ENCODE data around the gene IMPA2. TPM values are rescaled to one million over a fixed set of nuclear protein-coding genes. Genes with fewer than 3 reads are reported as not detected.

The IMPA2 gene
- total and polyA plus RNA-seq, 2 experiments from 2014 or later: 8.1 to 13.0 TPM

DNA sequence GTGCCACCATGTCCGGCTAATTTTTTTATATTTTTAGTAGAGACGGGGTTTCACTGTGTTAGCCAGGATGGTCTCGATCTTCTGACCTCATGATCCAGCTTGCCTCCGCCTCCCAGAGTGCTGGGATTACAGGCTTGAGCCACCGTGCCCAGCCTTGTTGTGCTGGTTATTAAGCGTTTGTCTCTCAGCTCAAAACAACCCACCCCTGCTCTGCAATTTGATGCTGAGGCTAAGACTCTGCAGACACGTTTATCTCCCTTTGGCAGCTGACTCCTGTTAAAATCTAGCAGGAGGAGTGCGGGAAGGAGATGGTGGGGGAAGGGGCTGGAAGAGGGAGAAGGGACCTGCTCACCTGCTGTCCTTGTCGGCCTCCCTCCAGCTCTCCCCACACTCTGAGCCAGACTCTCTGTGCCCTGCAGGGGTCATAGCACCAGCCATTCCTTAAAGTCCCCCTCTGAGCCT lies 29.9 kb upstream of the IMPA2 start:
- Histone ChIP-seq H3F3A (ENCODE audit: insufficient read depth) (peaks cover 36% of the 10 kb centered on the region), H3K27ac (no peak overlapping the region), H3K4me3 (no peak overlapping the region), H3K9ac (no peak overlapping the region), H3K36me3 (ENCODE audit: low read depth) (no peaks in the 10 kb centered on the region), H4K20me1 (ENCODE audit: insufficient read depth) (no peaks in the 10 kb centered on the region), H3K9me3 (ENCODE audit: low read depth) (no peaks in the 10 kb centered on the region), H3K79me2 (ENCODE audit: insufficient read depth) (no peaks in the 10 kb centered on the region), H2AFZ (no peak overlapping the region), H3K4me2 (ENCODE audit: unreplicated experiment) (no peak overlapping the region), H3K4me1 (ENCODE audit: insufficient read depth) (peaks cover 48% of the 10 kb centered on the region), H3K27me3 (replicated peaks; ENCODE audit: insufficient read depth) (no peaks in the 10 kb centered on the region), H3K9me2 (ENCODE audit: insufficient read depth) (no peaks in the 10 kb centered on the region)
- 64 to 68% methylated on average over 9 of the region's 9 CpGs for WGBS, 2 experiments (ENCODE audit: low coverage in 1 of 2, low lambda C conversion rate in 2 of 2, missing lambda C conversion rate in 2 of 2)
- TF ChIP-seq EZH2 (IDR thresholded peaks at IDR 0.05; ENCODE audit: insufficient read depth, poor library complexity, severe bottlenecking) (no peak), EZH2phosphoT487 (IDR thresholded peaks at IDR 0.05; ENCODE audit: insufficient read depth, low read depth) (no peak)
- in situ Hi-C loops (cut with MboI): no loop called here
- no peak for DNase-seq

DNA sequence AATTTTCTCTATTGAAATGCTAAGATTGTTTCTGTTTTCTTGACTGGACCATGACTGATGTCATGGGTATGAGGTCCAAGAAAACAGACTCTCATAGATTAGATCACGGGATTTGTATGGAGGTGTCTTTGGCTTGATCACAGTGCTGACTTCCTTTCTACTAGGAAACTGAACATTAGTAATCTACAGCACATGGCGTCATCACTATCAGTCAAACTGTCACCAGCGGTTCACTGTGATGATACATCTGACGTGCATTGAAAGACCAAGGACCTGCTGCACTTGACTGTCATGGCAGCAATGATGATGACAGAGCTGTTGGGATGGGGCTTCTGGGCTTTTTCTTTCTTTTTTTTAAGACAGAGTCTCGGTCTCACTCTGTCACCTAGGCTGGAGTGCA lies 28.2 kb upstream of the IMPA2 start:
- no peak overlapping the region for H3K27ac ChIP-seq
- H3K9me2 ChIP-seq (ENCODE audit: insufficient read depth): no peaks in the 10 kb centered on the region
- no peak overlapping the region for H3K4me3 ChIP-seq
- 94 to 95% methylated on average over 5 of the region's 5 CpGs for WGBS, 2 experiments (ENCODE audit: low coverage in 1 of 2, low lambda C conversion rate in 2 of 2, missing lambda C conversion rate in 2 of 2)
- peaks cover 30% of the 10 kb centered on the region for H3F3A ChIP-seq (ENCODE audit: insufficient read depth)
- no peaks in the 10 kb centered on the region for H3K79me2 ChIP-seq (ENCODE audit: insufficient read depth)
- H4K20me1 ChIP-seq (ENCODE audit: insufficient read depth): no peaks in the 10 kb centered on the region
- H3K4me2 ChIP-seq (ENCODE audit: unreplicated experiment): no peak overlapping the region
- DNase-seq: no peak
- peaks cover 32% of the 10 kb centered on the region for H3K4me1 ChIP-seq (ENCODE audit: insufficient read depth)
- no peaks in the 10 kb centered on the region for H3K27me3 ChIP-seq (replicated peaks; ENCODE audit: insufficient read depth)
- H3K9ac ChIP-seq: no peak overlapping the region
- no peaks in the 10 kb centered on the region for H3K9me3 ChIP-seq (ENCODE audit: low read depth)
- TF ChIP-seq EZH2phosphoT487 (IDR thresholded peaks at IDR 0.05; ENCODE audit: insufficient read depth, low read depth) (no peak), EZH2 (IDR thresholded peaks at IDR 0.05; ENCODE audit: insufficient read depth, poor library complexity, severe bottlenecking) (no peak)
- no peaks in the 10 kb centered on the region for H3K36me3 ChIP-seq (ENCODE audit: low read depth)
- in situ Hi-C loops (cut with MboI): no loop called here
- H2AFZ ChIP-seq: no peak overlapping the region

DNA sequence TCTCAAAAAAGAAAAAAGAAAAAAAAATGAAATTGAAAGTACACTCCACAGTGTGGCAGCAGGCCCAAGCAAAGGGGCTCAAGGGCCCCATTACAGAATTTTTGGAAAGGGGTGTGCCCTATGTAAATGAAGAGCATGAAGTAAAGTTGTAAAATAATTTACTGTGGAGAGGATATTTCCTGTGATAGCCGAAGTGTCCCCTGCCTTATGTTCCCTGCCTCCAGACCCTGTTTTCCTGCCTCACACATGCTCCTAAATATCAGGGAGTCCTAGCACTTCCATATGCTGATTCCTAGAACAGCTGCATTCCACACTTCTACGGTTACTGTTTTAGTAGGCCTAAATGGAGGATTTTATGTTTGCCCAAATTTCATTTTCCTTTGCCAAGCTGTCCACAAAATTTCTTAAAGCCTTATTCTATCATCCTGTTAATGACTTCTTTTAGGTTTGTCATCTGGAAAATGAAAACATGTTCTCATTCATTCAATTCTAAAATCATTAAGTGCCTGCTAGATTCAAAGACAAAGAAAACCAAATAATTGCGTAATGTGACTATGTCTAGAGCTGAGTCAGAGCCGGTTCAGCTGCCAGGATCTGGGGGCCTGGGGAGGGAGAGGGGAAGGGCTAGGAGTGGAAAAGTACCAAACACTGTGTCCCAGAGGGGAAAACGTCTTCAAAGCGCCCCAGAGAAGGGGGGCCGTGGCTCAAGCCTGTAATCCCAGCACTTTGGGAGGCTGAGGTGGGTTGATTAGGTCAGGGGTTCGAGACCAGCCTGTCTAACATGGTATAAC lies 25.9 kb upstream of the IMPA2 start:
- Histone ChIP-seq H3F3A (ENCODE audit: insufficient read depth) (peaks cover 21% of the 10 kb centered on the region), H3K9me3 (ENCODE audit: low read depth) (no peaks in the 10 kb centered on the region), H3K9ac (peak overlapping the region; percentile 69), H3K4me2 (ENCODE audit: unreplicated experiment) (peak overlapping the region; percentile 59), H3K79me2 (ENCODE audit: insufficient read depth) (no peaks in the 10 kb centered on the region), H3K4me3 (peak overlapping the region; percentile 35; the same call in 1 of the 2 replicates), H3K4me1 (ENCODE audit: insufficient read depth) (peaks cover 17% of the 10 kb centered on the region), H3K27ac (peak overlapping the region; percentile 95), H4K20me1 (ENCODE audit: insufficient read depth) (no peaks in the 10 kb centered on the region), H3K27me3 (replicated peaks; ENCODE audit: insufficient read depth) (no peaks in the 10 kb centered on the region), H2AFZ (no peak overlapping the region), H3K36me3 (ENCODE audit: low read depth) (no peaks in the 10 kb centered on the region), H3K9me2 (ENCODE audit: insufficient read depth) (no peaks in the 10 kb centered on the region)
- DNase-seq: peak; percentile 84
- WGBS, 2 experiments (ENCODE audit: low coverage in 1 of 2, low lambda C conversion rate in 2 of 2, missing lambda C conversion rate in 2 of 2): 35 to 40% methylated on average over 8 of the region's 8 CpGs
- TF ChIP-seq EZH2 (IDR thresholded peaks at IDR 0.05; ENCODE audit: insufficient read depth, poor library complexity, severe bottlenecking) (no peak), EZH2phosphoT487 (IDR thresholded peaks at IDR 0.05; ENCODE audit: insufficient read depth, low read depth) (no peak)
- in situ Hi-C loops (cut with MboI): no loop called here

DNA sequence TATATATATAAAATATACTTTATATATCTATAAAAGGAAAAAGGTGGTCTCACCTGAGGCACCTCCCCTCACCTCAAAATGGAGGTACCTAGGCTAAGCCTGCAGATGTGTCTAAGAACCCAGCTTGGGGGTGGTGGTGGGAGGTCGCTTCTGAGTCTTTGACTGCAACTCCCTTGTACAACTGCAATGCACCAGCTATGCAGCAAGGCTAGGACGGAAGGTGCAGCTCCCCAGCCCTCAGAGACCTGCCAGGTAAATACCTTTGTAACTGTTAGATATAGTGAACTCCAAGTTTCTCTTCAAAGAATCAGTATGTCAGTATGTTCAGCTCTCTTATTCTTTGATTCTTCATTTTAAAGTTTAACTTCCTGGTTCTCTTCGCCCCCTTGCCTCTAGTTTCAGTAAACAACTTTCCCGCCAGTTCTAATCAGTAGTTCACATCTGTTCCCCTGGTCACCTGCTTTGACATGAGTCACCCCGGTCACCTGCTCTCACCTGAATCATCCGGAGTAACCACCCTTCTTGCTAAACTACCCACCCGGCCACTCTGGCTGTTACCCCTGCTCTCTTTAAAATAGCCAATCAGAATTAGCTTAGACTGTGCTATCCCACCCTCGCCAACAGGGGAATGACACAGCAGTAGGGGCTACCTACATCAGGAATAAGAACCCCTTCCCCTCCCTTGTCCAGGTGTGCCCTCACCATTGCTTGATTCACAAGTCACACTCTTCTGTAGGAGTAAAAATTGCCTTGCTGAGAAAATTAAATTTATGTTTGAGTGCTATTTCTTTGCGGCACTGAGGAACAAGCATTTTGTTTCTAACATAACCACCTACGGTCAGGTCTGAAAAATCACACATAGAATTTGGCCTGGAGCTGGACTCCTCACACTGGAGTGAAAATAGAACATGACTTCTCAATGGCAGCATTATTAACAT lies 24.7 kb upstream of the IMPA2 start:
- no peaks in the 10 kb centered on the region for H3K9me2 ChIP-seq (ENCODE audit: insufficient read depth)
- no peaks in the 10 kb centered on the region for H3K79me2 ChIP-seq (ENCODE audit: insufficient read depth)
- DNase-seq: no peak
- no peak overlapping the region for H3K27ac ChIP-seq
- H2AFZ ChIP-seq: no peak overlapping the region
- no peaks in the 10 kb centered on the region for H3K9me3 ChIP-seq (ENCODE audit: low read depth)
- H3K4me3 ChIP-seq: no peak overlapping the region
- no peak overlapping the region for H3K4me2 ChIP-seq (ENCODE audit: unreplicated experiment)
- H3K9ac ChIP-seq: no peak overlapping the region
- H3K4me1 ChIP-seq (ENCODE audit: insufficient read depth): peaks cover 17% of the 10 kb centered on the region
- H3F3A ChIP-seq (ENCODE audit: insufficient read depth): peaks cover 21% of the 10 kb centered on the region
- no peaks in the 10 kb centered on the region for H3K36me3 ChIP-seq (ENCODE audit: low read depth)
- TF ChIP-seq EZH2 (IDR thresholded peaks at IDR 0.05; ENCODE audit: insufficient read depth, poor library complexity, severe bottlenecking): no peak
- TF ChIP-seq EZH2phosphoT487 (IDR thresholded peaks at IDR 0.05; ENCODE audit: insufficient read depth, low read depth): no peak
- 94% methylated on average over 10 of the region's 10 CpGs for WGBS, 2 experiments (ENCODE audit: low coverage in 1 of 2, low lambda C conversion rate in 2 of 2, missing lambda C conversion rate in 2 of 2)
- in situ Hi-C loops (cut with MboI): no loop called here
- no peaks in the 10 kb centered on the region for H3K27me3 ChIP-seq (replicated peaks; ENCODE audit: insufficient read depth)
- H4K20me1 ChIP-seq (ENCODE audit: insufficient read depth): no peaks in the 10 kb centered on the region
